HL-60 (cell line): ENCODE measurements around the gene HOXC4.

Experiments used
- DNase-seq, 2 experiments: peaks; one replicate each; pipeline ENCODE4 v3.0.0-alpha.2; 2010 to 2020; ENCODE audit warnings: low read depth in 1 of 2, low spot score in 1 of 2
- H3K27ac ChIP-seq: fragments of 250-450 bp; sonication (Bioruptor Pico); replicated peaks from 2 replicates; pipeline ENCODE4 v1.5.1; 2020; ENCODE audit warnings: mild to moderate bottlenecking, moderate library complexity
- H3K27me3 ChIP-seq: fragments of 250-450 bp; sonication (Bioruptor Pico); 2 replicates; pipeline ENCODE4 v1.5.1; 2021; ENCODE audit warnings: mild to moderate bottlenecking, moderate library complexity; ENCODE audit not compliant: insufficient read depth, poor library complexity, severe bottlenecking
- H3K4me3 ChIP-seq: replicated peaks from 2 replicates; pipeline ENCODE4 v1.5.1; 2011; ENCODE audit warnings: mild to moderate bottlenecking, control low read depth, low read length; ENCODE audit not compliant: insufficient read depth
- GABPA ChIP-seq: IDR thresholded peaks from 2 replicates; pipeline ENCODE4 v1.6.1; 2012; ENCODE audit warnings: low read depth
- POLR2AphosphoS5 ChIP-seq: IDR thresholded peaks from 2 replicates; pipeline ENCODE4 v1.6.1; 2012; ENCODE audit warnings: low read depth
- SPI1 ChIP-seq: IDR thresholded peaks from 2 replicates; pipeline ENCODE4 v1.6.1; 2012; ENCODE audit warnings: low read depth, mild to moderate bottlenecking, borderline replicate concordance
- TF ChIP-seq, protein P1 (sequence below): IDR thresholded peaks from one replicate; pipeline ENCODE4 v1.5.1; 2011; ENCODE audit warnings: low read length, control low read depth, inconsistent platforms; ENCODE audit not compliant: insufficient read depth
- TF ChIP-seq, protein P2 (sequence below): IDR thresholded peaks from 2 replicates; pipeline ENCODE4 v1.6.1; 2012; ENCODE audit warnings: low read depth; ENCODE audit not compliant: insufficient replicate concordance

HOXC4 gene

DNA sequence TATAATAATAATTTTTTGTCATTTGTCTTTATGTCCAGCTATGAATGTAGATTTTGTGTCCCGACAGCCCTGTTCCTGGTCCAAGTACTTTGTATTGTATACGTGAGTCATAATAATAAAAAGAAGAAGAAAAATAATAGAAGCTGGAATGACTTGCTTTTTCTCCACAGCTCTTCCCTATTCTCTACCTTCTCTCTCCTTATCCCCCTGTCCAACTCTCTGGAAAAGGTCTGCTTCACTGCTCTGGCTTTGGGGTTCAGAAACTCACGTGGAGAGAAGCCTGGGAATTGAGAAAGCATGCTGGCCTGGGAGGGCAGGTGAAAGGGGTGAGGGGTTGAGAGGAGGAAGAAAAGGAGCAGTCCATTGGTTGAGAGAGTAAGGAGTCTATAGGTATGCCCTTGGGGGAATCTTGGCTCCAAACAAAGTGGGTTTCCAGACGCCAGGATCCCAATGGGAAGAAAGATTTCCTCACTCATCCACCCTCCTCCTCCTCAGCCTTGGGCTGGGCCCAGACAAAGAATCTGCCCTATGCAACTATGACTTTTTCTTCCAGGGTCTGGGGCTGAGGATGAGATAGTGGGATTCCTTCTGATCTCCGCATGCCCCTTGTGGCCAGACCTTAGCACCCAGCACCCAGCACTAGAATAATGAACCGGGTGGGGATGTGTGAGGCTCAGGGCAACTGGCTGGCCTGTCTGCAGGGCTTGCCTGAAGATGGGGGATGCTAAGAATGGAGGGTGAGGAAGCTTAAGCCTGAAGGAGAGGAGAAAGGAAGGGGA, 40.8 kb upstream of the HOXC4 start:
- no peak overlapping the region for H3K27ac ChIP-seq
- peaks cover 82% of the 10 kb centered on the region for H3K27me3 ChIP-seq
- no peak overlapping the region for H3K4me3 ChIP-seq
- DNase-seq, result no peak
- no peak for TF ChIP-seq GABPA
- TF ChIP-seq, protein P1, sequence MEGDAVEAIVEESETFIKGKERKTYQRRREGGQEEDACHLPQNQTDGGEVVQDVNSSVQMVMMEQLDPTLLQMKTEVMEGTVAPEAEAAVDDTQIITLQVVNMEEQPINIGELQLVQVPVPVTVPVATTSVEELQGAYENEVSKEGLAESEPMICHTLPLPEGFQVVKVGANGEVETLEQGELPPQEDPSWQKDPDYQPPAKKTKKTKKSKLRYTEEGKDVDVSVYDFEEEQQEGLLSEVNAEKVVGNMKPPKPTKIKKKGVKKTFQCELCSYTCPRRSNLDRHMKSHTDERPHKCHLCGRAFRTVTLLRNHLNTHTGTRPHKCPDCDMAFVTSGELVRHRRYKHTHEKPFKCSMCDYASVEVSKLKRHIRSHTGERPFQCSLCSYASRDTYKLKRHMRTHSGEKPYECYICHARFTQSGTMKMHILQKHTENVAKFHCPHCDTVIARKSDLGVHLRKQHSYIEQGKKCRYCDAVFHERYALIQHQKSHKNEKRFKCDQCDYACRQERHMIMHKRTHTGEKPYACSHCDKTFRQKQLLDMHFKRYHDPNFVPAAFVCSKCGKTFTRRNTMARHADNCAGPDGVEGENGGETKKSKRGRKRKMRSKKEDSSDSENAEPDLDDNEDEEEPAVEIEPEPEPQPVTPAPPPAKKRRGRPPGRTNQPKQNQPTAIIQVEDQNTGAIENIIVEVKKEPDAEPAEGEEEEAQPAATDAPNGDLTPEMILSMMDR, result no peak
- TF ChIP-seq POLR2AphosphoS5, result no peak
- TF ChIP-seq, protein P2, sequence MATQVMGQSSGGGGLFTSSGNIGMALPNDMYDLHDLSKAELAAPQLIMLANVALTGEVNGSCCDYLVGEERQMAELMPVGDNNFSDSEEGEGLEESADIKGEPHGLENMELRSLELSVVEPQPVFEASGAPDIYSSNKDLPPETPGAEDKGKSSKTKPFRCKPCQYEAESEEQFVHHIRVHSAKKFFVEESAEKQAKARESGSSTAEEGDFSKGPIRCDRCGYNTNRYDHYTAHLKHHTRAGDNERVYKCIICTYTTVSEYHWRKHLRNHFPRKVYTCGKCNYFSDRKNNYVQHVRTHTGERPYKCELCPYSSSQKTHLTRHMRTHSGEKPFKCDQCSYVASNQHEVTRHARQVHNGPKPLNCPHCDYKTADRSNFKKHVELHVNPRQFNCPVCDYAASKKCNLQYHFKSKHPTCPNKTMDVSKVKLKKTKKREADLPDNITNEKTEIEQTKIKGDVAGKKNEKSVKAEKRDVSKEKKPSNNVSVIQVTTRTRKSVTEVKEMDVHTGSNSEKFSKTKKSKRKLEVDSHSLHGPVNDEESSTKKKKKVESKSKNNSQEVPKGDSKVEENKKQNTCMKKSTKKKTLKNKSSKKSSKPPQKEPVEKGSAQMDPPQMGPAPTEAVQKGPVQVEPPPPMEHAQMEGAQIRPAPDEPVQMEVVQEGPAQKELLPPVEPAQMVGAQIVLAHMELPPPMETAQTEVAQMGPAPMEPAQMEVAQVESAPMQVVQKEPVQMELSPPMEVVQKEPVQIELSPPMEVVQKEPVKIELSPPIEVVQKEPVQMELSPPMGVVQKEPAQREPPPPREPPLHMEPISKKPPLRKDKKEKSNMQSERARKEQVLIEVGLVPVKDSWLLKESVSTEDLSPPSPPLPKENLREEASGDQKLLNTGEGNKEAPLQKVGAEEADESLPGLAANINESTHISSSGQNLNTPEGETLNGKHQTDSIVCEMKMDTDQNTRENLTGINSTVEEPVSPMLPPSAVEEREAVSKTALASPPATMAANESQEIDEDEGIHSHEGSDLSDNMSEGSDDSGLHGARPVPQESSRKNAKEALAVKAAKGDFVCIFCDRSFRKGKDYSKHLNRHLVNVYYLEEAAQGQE, result no peak
- TF ChIP-seq SPI1, result no peak

DNA sequence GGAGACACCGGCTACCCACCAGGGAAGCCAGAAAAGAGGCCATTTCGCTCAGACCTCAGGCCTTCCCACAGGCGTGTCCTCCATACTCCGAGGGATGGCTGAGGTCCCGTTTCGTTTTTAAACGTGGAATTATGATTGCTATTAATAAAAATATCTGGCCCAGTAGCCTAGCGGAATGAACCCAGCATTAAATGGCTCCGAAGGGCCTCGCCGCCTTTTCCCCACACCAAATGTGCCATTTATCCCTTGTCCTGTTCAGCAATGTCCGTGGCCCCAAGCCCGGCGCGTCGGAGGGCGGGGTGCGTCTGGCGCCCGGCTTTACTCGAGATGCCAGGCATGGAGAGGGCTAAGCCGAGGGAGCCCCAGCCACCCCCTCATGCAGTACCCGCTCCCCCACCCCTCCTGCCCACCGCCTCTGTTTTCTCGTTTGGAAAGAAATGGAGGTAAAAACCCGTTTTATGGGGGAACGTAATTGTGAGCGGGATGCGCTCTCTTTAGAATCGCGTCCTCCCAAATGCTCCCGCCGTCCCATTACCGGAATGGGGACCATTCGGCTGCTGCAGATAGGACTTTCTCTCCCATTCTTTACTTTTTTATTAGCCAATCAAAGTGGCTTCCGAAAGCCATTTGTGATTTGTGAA, 39.1 kb upstream of the HOXC4 start:
- no peak overlapping the region for H3K27ac ChIP-seq
- no peak for DNase-seq
- no peak overlapping the region for H3K4me3 ChIP-seq
- H3K27me3 ChIP-seq, result peaks cover 70% of the 10 kb centered on the region
- TF ChIP-seq POLR2AphosphoS5 (no peak), SPI1 (no peak), GABPA (no peak)
- TF ChIP-seq, protein P1, result no peak
- TF ChIP-seq, protein P2, result no peak

DNA sequence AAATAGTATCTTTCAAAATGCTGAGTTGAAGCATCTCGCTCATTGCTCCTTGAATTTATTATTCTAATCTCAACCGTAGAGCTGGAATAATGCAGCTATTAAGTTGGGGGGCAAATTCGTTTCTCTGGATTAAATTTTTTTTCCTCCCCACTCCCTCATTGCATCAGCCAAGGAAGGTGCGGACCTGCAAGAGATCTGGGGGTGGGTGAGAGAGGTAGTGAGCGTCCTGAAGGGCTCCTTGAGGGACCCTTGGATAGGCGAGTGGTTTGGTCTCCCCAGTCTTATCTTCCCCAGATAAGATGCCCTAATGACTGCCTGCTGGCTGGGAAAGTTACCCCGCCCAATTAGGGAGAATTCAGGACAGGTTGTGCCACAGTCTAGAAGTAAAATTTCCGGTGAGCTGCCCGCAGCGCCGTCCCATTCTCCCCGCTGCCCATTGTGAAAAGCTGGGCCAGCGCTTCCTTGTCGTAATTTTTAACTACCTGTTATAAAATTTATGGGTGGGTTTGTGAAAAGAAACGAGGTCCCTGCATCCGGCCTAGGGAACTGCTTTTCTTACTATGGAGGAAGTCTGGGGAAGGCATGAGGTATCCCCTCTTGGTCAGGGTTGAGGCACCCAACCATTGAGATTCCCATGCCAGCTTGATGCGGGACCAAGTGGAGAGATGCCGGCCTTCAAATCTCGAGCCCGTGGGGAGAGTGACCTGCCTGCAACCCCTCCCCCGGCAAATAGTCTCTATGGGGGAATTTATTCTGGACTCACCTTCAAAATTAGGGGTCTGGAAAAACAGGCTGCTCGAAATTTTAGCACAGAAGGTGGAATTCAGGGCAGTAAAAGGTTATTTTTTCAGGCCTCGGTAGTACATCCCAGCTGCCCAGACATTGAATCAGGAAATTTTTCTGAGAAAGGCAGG, 38.4 kb upstream of the HOXC4 start:
- TF ChIP-seq GABPA (no peak), SPI1 (no peak), POLR2AphosphoS5 (no peak)
- TF ChIP-seq, protein P1, result no peak
- TF ChIP-seq, protein P2, result no peak

More for the DNA sequence above, 38.4 kb upstream of the HOXC4 start:
- DNase-seq, result no peak
- no peak overlapping the region for H3K27ac ChIP-seq
- H3K27me3 ChIP-seq, result peaks cover 62% of the 10 kb centered on the region
- H3K4me3 ChIP-seq, result no peak overlapping the region
